ENCODE results near the gene PKD2L2. TPM values are rescaled to one million over a fixed set of nuclear protein-coding genes. Genes with fewer than 3 reads are reported as not detected.

The PKD2L2 gene
- total and polyA plus RNA-seq, 7 donors: 0.07 to 0.36 TPM; not detected in 5

DNA sequence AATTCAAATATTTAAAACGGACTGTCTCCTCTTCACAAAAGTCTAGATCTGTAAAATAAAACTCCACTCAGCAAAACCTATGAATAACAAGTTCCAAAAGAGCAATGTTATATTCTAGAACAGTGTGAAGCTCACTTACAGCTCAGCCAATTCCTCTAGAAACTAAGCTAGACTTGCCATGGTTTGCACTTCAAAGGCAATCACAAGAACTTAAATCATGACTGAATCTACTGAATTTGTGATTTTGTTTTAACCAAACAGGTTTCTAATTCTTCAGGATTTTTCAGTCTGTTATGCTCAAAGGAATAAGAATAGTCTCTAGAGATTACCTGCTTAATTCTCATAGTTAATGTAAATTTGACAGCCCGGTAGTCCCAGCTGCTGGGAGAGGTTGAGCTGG is 1.4 kb upstream of the PKD2L2 start:
- Histone ChIP-seq H3K27ac (peak overlapping the region in 1 of 4 donors; percentile 77), H3K4me1 (peaks cover 0 to 10% (median 8%) of the 10 kb centered on the region in 4 donors), H3K9me3 (no peaks in the 10 kb centered on the region), H3K27me3 (no peaks in the 10 kb centered on the region), H3K4me3 (no peak overlapping the region), H3K36me3 (no peaks in the 10 kb centered on the region)
- intact Hi-C loops (cut with DNase I): no loop called here
- DNase-seq: no peak
- no peak for TF ChIP-seq POLR2A (IDR thresholded peaks at IDR 0.05)
- WGBS, 2 donors: 82 to 89% methylated on average over 2 of the region's 2 CpGs

DNA sequence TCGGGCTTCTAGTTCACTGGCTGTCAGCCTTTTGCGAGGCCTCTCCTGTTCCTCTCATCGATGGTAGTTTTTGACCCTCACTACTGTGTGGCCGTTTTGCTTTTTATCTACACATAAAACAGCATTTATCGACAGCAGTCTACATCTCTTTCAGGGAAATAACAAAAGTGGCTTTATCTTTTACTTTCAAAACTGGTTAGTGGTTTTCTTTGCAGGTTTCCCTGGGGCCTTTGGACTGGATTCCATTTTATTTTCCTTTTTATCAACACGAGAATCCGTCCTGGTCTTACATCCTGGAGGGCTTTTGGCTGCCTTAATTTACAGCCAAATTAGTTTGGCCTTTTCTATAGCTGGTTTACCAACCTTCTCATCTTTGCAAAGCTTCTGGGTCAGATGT is 793 bp upstream of the PKD2L2 start:
- Histone ChIP-seq H3K9me3 (no peaks in the 10 kb centered on the region), H3K4me1 (peaks cover 0 to 10% (median 8%) of the 10 kb centered on the region in 4 donors), H3K36me3 (no peaks in the 10 kb centered on the region), H3K27ac (peak overlapping the region; percentile 68 to 79 (median 77)), H3K27me3 (no peaks in the 10 kb centered on the region), H3K4me3 (peak overlapping the region in 3 of 4 donors; percentile 37 to 51 (median 48))
- intact Hi-C loops (cut with DNase I): no loop called here
- no peak for DNase-seq
- 51 to 74% methylated on average over 7 of the region's 7 CpGs for WGBS, 2 donors
- TF ChIP-seq POLR2AphosphoS5 (IDR thresholded peaks at IDR 0.05): no peak
- TF ChIP-seq EP300 (IDR thresholded peaks at IDR 0.05): no peak
- TF ChIP-seq, protein P1, sequence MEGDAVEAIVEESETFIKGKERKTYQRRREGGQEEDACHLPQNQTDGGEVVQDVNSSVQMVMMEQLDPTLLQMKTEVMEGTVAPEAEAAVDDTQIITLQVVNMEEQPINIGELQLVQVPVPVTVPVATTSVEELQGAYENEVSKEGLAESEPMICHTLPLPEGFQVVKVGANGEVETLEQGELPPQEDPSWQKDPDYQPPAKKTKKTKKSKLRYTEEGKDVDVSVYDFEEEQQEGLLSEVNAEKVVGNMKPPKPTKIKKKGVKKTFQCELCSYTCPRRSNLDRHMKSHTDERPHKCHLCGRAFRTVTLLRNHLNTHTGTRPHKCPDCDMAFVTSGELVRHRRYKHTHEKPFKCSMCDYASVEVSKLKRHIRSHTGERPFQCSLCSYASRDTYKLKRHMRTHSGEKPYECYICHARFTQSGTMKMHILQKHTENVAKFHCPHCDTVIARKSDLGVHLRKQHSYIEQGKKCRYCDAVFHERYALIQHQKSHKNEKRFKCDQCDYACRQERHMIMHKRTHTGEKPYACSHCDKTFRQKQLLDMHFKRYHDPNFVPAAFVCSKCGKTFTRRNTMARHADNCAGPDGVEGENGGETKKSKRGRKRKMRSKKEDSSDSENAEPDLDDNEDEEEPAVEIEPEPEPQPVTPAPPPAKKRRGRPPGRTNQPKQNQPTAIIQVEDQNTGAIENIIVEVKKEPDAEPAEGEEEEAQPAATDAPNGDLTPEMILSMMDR (IDR thresholded peaks at IDR 0.05): no peak
- no peak for TF ChIP-seq POLR2A (IDR thresholded peaks at IDR 0.05)

DNA sequence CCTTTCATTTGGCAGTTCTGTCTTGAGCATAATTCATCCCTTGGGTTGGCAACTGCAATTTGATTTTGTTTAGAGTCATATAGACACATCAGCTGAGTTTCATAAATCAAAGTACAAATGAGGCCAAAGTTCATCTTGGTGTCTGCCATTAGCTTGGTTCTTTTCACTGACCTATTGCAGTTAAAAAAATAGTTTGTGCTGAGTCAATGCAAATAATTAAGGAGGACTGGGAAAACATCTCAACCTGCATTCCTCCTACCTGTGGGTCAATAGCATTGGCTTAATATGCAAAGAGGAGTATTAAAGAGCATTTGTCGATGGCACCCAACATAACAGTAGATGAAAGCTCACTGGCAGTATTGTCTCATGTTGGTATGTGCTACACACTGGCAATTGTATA is 1.6 kb downstream of the PKD2L2 start:
- no peaks in the 10 kb centered on the region for H3K27me3 ChIP-seq
- intact Hi-C loops (cut with DNase I): no loop called here
- H3K4me3 ChIP-seq: no peak overlapping the region
- H3K4me1 ChIP-seq: peaks cover 0 to 10% (median 8%) of the 10 kb centered on the region in 4 donors
- H3K9me3 ChIP-seq: no peaks in the 10 kb centered on the region
- no peak for TF ChIP-seq EP300 (IDR thresholded peaks at IDR 0.05)
- TF ChIP-seq, protein P1 (IDR thresholded peaks at IDR 0.05): no peak
- TF ChIP-seq POLR2A (IDR thresholded peaks at IDR 0.05): no peak
- no peaks in the 10 kb centered on the region for H3K36me3 ChIP-seq
- no peak overlapping the region for H3K27ac ChIP-seq
- 80 to 87% methylated on average over 1 of the region's 1 CpG for WGBS, 2 donors
- DNase-seq: no peak

DNA sequence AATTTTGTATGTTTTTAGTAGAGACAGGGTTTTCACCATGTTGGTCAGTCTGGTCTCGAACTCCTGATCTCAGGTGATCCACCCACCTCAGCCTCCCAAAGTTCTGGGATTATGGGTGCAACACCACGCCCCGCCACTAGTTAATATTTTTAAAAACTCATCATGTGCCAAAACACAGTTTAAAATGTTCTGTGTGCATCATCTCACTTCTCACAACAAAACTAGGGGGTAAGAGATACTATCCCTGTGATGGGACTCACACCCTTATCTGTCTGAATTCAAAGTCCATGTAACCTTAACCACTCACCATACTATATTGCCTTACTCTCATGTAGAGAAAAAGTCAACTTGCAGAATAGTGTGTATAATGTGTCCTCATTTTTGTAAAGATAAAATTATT is 2.6 kb downstream of the PKD2L2 start:
- intact Hi-C loops (cut with DNase I): no loop called here
- H3K4me3 ChIP-seq: no peak overlapping the region

DNA sequence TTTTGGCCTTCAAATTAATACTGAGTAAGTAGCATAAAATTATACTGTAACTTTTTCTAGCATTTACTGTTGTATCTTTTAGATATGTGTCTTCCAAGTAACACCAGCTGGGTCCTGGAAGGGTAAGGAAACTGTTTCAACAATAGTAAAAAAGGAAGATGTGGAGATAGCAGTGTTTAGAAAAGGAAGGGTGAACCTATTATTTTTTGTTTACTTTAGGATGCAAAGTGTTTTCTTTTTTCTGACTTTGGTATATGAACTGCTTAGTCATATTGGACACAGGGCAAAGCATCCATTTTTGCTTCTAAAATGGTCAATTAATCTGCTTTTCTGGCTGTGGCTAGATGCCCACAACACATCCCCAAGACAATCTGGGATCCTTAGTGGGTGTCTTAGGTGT is 5.3 kb downstream of the PKD2L2 start:
- H3K9me3 ChIP-seq: no peaks in the 10 kb centered on the region
- no peaks in the 10 kb centered on the region for H3K27me3 ChIP-seq
- H3K36me3 ChIP-seq: no peaks in the 10 kb centered on the region
- no peak for DNase-seq
- TF ChIP-seq POLR2AphosphoS5 (IDR thresholded peaks at IDR 0.05) (no peak), EP300 (IDR thresholded peaks at IDR 0.05) (no peak), POLR2A (IDR thresholded peaks at IDR 0.05) (no peak)
- TF ChIP-seq, protein P1 (IDR thresholded peaks at IDR 0.05): no peak
- no peak overlapping the region for H3K27ac ChIP-seq
- H3K4me1 ChIP-seq: peaks cover 0 to under 1% (median 0%) of the 10 kb centered on the region in 4 donors
- no peak overlapping the region for H3K4me3 ChIP-seq
- intact Hi-C loops (cut with DNase I): no loop called here

More for the DNA sequence above, 2.6 kb downstream of the PKD2L2 start:
- Histone ChIP-seq H3K36me3 (no peaks in the 10 kb centered on the region), H3K9me3 (no peaks in the 10 kb centered on the region), H3K27ac (no peak overlapping the region), H3K4me1 (peaks cover 0 to 10% (median 8%) of the 10 kb centered on the region in 4 donors), H3K27me3 (no peaks in the 10 kb centered on the region)
- no peak for DNase-seq
- TF ChIP-seq EP300 (IDR thresholded peaks at IDR 0.05) (no peak), POLR2AphosphoS5 (IDR thresholded peaks at IDR 0.05) (no peak), POLR2A (IDR thresholded peaks at IDR 0.05) (no peak)
- TF ChIP-seq, protein P1 (IDR thresholded peaks at IDR 0.05): peak in 1 of 4 experiments; percentile 20
- 91 to 93% methylated on average over 3 of the region's 3 CpGs for WGBS, 2 donors

All from sigmoid colon (tissue), 7 donors.